ENCODE measurements around the gene IFFO2.

DNA sequence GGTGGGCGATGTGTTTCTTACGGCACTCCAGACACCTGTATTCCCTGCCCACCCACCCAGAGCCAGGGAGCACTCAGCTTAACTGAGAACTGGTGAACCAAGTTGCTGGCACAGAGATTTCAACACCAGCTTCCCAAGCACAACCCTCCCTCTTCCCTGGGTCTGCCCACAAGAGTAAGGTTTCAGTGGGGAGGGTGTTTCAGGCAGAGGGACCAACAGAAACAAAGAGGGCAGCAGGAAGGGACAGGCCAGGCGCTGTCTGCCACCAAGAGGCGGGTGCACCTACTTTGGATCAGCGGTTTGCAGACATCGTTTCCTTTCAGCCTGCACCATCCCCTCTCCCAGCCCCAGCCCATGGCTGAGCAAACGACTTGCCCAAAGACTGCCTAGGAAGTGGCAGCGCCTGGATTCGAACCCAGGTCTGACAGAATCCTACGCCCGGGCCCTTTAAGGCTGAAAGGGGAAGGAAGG is 32.2 kb downstream of the IFFO2 start:
- TF ChIP-seq, protein P1, sequence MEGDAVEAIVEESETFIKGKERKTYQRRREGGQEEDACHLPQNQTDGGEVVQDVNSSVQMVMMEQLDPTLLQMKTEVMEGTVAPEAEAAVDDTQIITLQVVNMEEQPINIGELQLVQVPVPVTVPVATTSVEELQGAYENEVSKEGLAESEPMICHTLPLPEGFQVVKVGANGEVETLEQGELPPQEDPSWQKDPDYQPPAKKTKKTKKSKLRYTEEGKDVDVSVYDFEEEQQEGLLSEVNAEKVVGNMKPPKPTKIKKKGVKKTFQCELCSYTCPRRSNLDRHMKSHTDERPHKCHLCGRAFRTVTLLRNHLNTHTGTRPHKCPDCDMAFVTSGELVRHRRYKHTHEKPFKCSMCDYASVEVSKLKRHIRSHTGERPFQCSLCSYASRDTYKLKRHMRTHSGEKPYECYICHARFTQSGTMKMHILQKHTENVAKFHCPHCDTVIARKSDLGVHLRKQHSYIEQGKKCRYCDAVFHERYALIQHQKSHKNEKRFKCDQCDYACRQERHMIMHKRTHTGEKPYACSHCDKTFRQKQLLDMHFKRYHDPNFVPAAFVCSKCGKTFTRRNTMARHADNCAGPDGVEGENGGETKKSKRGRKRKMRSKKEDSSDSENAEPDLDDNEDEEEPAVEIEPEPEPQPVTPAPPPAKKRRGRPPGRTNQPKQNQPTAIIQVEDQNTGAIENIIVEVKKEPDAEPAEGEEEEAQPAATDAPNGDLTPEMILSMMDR (IDR thresholded peaks at IDR 0.05; ENCODE audit: low read depth, low read length, missing input control), result no peak
- TF ChIP-seq EGR1 (IDR thresholded peaks at IDR 0.05; ENCODE audit: low read depth in 2 of 2) (no peak), RAD21 (IDR thresholded peaks at IDR 0.05) (no peak), TAF1 (conservative IDR thresholded peaks at IDR 0.05) (no peak), GABPA (IDR thresholded peaks at IDR 0.05 in 1 of 2, conservative IDR thresholded peaks at IDR 0.05 in 1 of 2) (no peak), RXRA (IDR thresholded peaks at IDR 0.05) (no peak), FOXA1 (IDR thresholded peaks at IDR 0.05) (no peak), HNF4A (conservative IDR thresholded peaks at IDR 0.05) (no peak), YY1 (IDR thresholded peaks at IDR 0.05) (no peak)
- TF ChIP-seq, protein P2, sequence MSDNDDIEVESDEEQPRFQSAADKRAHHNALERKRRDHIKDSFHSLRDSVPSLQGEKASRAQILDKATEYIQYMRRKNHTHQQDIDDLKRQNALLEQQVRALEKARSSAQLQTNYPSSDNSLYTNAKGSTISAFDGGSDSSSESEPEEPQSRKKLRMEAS (IDR thresholded peaks at IDR 0.05), result no peak
- TF ChIP-seq, protein P3, sequence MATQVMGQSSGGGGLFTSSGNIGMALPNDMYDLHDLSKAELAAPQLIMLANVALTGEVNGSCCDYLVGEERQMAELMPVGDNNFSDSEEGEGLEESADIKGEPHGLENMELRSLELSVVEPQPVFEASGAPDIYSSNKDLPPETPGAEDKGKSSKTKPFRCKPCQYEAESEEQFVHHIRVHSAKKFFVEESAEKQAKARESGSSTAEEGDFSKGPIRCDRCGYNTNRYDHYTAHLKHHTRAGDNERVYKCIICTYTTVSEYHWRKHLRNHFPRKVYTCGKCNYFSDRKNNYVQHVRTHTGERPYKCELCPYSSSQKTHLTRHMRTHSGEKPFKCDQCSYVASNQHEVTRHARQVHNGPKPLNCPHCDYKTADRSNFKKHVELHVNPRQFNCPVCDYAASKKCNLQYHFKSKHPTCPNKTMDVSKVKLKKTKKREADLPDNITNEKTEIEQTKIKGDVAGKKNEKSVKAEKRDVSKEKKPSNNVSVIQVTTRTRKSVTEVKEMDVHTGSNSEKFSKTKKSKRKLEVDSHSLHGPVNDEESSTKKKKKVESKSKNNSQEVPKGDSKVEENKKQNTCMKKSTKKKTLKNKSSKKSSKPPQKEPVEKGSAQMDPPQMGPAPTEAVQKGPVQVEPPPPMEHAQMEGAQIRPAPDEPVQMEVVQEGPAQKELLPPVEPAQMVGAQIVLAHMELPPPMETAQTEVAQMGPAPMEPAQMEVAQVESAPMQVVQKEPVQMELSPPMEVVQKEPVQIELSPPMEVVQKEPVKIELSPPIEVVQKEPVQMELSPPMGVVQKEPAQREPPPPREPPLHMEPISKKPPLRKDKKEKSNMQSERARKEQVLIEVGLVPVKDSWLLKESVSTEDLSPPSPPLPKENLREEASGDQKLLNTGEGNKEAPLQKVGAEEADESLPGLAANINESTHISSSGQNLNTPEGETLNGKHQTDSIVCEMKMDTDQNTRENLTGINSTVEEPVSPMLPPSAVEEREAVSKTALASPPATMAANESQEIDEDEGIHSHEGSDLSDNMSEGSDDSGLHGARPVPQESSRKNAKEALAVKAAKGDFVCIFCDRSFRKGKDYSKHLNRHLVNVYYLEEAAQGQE (IDR thresholded peaks at IDR 0.05), result no peak

All from liver (tissue), 3 donors.